Activated naive CD4-positive, alpha-beta T cell treated with anti-CD3 and anti-CD28 coated beads, Interleukin-2, amount 10 ng/mL, durations not matched to agents 7 days and 5 days (primary cell): Measurements from ENCODE around the gene ABCA3.
"Not testable (repeated sequence)": the region's sequence is repeated elsewhere in the genome, so short reads cannot be mapped to it uniquely, and the experiment has no call there.

Source experiments
- CTCF ChIA-PET: fragments of 350-600 bp; sonication (Branson Sonifier 250); formaldehyde crosslinking; loops from one replicate; lab custom pipeline; 2021; ENCODE audit warnings: antibody characterized with exemption; lab: Charles Lee
- DNase-seq: peaks from one replicate; pipeline ENCODE4 v3.0.0-alpha.2; 2020
- H3K27ac Mint-ChIP-seq: one replicate; pipeline ENCODE4 v1.8.0; 2021; ENCODE audit warnings: mild to moderate bottlenecking, moderate library complexity, mixed read lengths
- H3K27me3 Mint-ChIP-seq: one replicate; pipeline ENCODE4 v1.8.0; 2021; ENCODE audit warnings: mild to moderate bottlenecking, mixed read lengths
- H3K36me3 Mint-ChIP-seq: one replicate; pipeline ENCODE4 v1.8.0; 2021; ENCODE audit warnings: mixed read lengths
- H3K4me1 Mint-ChIP-seq: one replicate; pipeline ENCODE4 v1.8.0; 2021; ENCODE audit warnings: mixed read lengths
- H3K4me3 Mint-ChIP-seq: one replicate; pipeline ENCODE4 v1.8.0; 2021; ENCODE audit warnings: mild to moderate bottlenecking, moderate library complexity, mixed read lengths
- H3K9me3 Mint-ChIP-seq: one replicate; pipeline ENCODE4 v1.8.0; 2021; ENCODE audit warnings: mixed read lengths

Gene ABCA3

DNA sequence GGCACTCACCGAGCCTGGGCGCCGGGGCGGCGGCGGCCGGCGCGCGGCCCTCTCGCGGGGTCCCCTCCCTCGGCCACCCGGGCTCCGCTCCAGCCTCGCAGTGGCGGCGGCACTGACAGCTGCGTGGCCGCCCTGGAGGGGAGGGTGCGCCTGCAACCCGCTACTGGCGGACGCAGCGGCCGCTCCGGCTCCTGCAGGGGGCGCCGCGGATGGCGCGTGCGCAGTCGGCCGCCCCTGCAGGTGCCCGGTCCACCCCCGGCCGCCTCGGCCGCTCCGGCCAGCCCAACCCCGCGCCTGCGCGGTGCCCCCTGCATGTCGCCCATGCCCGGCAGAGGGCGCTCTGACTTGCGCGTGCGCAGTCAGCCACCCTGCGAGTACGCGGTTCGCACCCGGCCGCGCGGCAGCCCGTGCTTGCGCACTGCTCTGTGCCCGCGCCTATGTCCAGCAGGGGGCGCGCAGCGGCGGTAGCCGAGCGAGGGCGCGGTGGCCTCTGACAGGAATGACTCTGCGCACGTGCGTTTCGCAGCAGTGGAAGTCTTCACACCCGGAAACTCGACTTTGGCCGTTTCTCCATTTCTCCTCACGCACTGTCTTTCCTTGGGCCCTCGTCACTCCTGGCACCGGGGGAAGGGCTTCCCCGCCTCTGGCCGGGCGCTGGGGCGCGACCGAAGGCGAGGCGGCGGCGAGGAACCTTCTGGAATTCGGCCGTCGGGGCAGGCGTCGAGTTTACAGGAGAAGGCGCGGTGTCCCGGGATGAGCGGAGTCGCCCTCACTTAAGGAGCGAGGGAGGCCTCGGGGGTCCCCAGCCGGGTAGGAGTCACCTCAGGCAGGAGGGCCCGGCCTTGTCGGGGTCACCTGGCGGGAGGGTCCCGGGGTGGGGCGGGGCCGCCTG is at the start of gene ABCA3:
Gene ABCA3, minus strand, starts transcription at position 165 of the 892 bp plus-strand sequence. CDS start 14,262 bp downstream, outside the sequence.
- Mint-ChIP-seq H3K27me3 (peaks cover 53% of the 10 kb centered on the region), H3K4me1 (peaks cover 19% of the 10 kb centered on the region), H3K9me3 (no peaks in the 10 kb centered on the region), H3K27ac (peak within 1 kb of the TSS; percentile 71), H3K4me3 (peak within 1 kb of the TSS; percentile 82), H3K36me3 (peaks cover 3% of the 10 kb centered on the region)
- peak; percentile 94 for DNase-seq
- CTCF ChIA-PET, result interaction anchor here (0.7 to 1.3 kb wide), 4 partner anchors 10 to 147 kb away, joined by 3 to 4 read pairs (median 4); partner anchors contain the start of gene ECI1

DNA sequence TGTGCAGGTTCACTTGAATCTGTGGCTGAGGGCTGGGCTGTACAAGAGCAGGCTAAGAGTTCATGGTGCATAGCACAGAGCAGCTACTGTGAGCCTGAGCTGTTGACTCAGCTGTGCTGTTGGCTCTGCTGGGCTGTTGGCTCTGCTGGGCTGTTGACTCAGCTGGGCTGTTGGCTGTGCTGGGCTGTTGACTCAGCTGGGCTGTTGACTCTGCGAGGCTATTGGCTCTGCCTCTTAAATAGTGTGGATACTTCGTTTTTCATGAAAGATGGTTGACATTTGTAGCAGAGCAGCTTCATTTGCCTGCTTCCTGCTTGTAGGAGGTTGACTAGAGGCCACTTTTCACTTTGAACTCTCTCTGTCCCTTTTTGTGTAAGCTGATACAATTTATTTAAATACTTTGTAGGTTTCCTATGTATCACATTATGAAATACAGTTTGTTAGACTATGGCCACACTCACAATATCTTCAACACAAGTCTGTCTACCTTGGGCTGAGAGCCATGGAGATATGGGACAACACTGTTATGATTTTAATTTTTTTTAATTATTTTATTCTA is 48.4 kb upstream of the ABCA3 start:
- peaks cover 11% of the 10 kb centered on the region for H3K27me3 Mint-ChIP-seq

GRCh38 chr16:2388139-2388874 is 47.8 kb upstream of the ABCA3 start:
- Mint-ChIP-seq H3K27ac (no peak overlapping the region), H3K27me3 (peaks cover 9% of the 10 kb centered on the region), H3K9me3 (peaks cover 3% of the 10 kb centered on the region)

More for the DNA sequence above, 48.4 kb upstream of the ABCA3 start:
- Mint-ChIP-seq H3K27ac (no peak overlapping the region), H3K9me3 (peaks cover 3% of the 10 kb centered on the region), H3K36me3 (no peaks in the 10 kb centered on the region), H3K4me1 (peaks cover 4% of the 10 kb centered on the region), H3K4me3 (no peak overlapping the region)
- CTCF ChIA-PET, result interaction anchor here (0.8 kb wide), 1 partner anchor 99 kb away, joined by 3 read pairs; no protein-coding TSS in a partner anchor
- DNase-seq, result no peak

GRCh38 chr16:2386990-2387389 is 46.5 kb upstream of the ABCA3 start:
- Mint-ChIP-seq H3K4me3 (no peak overlapping the region), H3K27ac (no peak overlapping the region), H3K36me3 (no peaks in the 10 kb centered on the region), H3K4me1 (peaks cover 4% of the 10 kb centered on the region), H3K9me3 (peaks cover 3% of the 10 kb centered on the region), H3K27me3 (peaks cover 13% of the 10 kb centered on the region)
- DNase-seq, result no peak
- CTCF ChIA-PET, result no interaction called here

More at GRCh38 chr16:2388139-2388874, 47.8 kb upstream of the ABCA3 start:
- no peak for DNase-seq
- CTCF ChIA-PET, result no interaction called here
- H3K4me1 Mint-ChIP-seq, result peaks cover 4% of the 10 kb centered on the region
- no peak overlapping the region for H3K4me3 Mint-ChIP-seq
- no peaks in the 10 kb centered on the region for H3K36me3 Mint-ChIP-seq

DNA sequence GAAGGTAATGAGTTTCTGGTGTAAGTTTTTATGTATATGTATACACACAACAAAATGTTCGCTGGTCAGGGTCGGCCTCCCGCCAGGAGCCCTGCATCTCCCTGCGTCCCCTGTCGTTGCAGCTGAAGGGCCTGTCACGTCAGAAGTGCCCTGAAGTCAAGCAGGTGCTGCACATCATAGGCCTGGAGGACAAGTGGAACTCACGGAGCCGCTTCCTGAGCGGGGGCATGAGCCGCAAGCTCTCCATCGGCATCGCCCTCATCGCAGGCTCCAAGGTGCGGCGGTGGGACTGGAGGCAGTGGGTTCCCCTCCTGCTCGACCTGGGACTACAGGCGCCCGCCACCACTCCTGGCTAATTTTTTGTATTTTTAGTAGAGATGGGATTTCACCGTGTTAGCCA is 45.5 kb upstream of the ABCA3 start:
- CTCF ChIA-PET, H3K4me1 Mint-ChIP-seq, H3K9me3 Mint-ChIP-seq, DNase-seq, H3K4me3 Mint-ChIP-seq, H3K27ac Mint-ChIP-seq, H3K36me3 Mint-ChIP-seq: not testable (repeated sequence)
- H3K27me3 Mint-ChIP-seq, result peaks cover 15% of the 10 kb centered on the region

GRCh38 chr16:2385190-2385836 is 44.8 kb upstream of the ABCA3 start:
- no peak overlapping the region for H3K27ac Mint-ChIP-seq
- no peaks in the 10 kb centered on the region for H3K36me3 Mint-ChIP-seq
- H3K9me3 Mint-ChIP-seq, result peaks cover 3% of the 10 kb centered on the region
- no peak overlapping the region for H3K4me3 Mint-ChIP-seq
- peaks cover 4% of the 10 kb centered on the region for H3K4me1 Mint-ChIP-seq
- CTCF ChIA-PET, result no interaction called here
- DNase-seq, result no peak
- peaks cover 15% of the 10 kb centered on the region for H3K27me3 Mint-ChIP-seq

DNA sequence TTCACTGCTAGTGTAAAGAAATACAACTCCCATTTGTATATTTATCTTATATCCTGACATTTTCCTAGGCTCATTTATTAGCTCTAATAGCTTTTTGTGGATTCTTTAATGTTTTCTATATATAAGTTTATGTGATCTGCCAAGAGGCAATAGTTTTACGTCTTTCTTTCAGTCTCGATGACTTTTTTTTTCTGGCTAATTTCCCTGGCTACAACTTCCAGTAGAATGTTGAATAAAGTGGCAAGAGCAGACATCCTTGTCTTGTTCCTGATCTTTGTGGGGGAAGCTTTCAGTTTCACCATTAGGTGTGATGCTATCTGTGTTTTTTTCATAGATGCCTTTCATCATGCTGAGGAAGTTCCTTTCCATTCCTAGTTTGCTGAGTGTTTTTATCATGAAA is 43.9 kb upstream of the ABCA3 start:
- H3K4me3 Mint-ChIP-seq, result no peak overlapping the region
- peaks cover 3% of the 10 kb centered on the region for H3K9me3 Mint-ChIP-seq
- no peak overlapping the region for H3K27ac Mint-ChIP-seq
- no peaks in the 10 kb centered on the region for H3K36me3 Mint-ChIP-seq
- CTCF ChIA-PET, result no interaction called here
- peaks cover 4% of the 10 kb centered on the region for H3K4me1 Mint-ChIP-seq
- H3K27me3 Mint-ChIP-seq, result peaks cover 15% of the 10 kb centered on the region
- DNase-seq, result no peak

- Mint-ChIP-seq H3K4me3 (no peak overlapping the region), H3K36me3 (no peaks in the 10 kb centered on the region), H3K9me3 (peaks cover 2% of the 10 kb centered on the region), H3K4me1 (peaks cover 4% of the 10 kb centered on the region), H3K27ac (no peak overlapping the region), H3K27me3 (peaks cover 15% of the 10 kb centered on the region)
- CTCF ChIA-PET, result no interaction called here
- DNase-seq, result no peak
Observed at GRCh38 chr16:2383501-2383900, 43.0 kb upstream of the ABCA3 start.

DNA sequence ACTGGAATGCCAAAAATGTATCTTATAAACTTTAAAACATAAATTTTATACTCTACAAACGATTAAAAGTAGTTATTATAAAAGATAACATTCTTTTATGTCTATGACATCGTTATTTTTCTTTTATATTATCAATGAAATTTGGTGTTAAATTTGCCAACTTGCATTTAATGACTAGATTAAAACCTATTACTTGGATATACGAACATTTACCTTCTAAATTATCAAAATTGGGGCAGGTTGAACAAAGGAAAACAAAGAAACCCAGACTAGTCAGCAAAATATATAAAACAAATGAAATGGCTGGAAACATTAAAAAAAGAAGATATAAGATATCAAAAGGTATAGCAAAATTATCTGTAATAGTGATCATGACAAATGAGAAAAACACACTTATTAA is 34.1 kb upstream of the ABCA3 start:
- Mint-ChIP-seq H3K36me3 (no peaks in the 10 kb centered on the region), H3K4me1 (no peaks in the 10 kb centered on the region), H3K27me3 (peaks cover 29% of the 10 kb centered on the region), H3K9me3 (no peaks in the 10 kb centered on the region), H3K4me3 (no peak overlapping the region), H3K27ac (no peak overlapping the region)
- no peak for DNase-seq
- CTCF ChIA-PET, result no interaction called here

- Mint-ChIP-seq H3K9me3 (no peaks in the 10 kb centered on the region), H3K27ac (no peak overlapping the region), H3K4me1 (no peaks in the 10 kb centered on the region), H3K27me3 (peaks cover 39% of the 10 kb centered on the region), H3K36me3 (no peaks in the 10 kb centered on the region), H3K4me3 (no peak overlapping the region)
- no peak for DNase-seq
- CTCF ChIA-PET, result no interaction called here
Observed at GRCh38 chr16:2373176-2373575, 32.6 kb upstream of the ABCA3 start.

DNA sequence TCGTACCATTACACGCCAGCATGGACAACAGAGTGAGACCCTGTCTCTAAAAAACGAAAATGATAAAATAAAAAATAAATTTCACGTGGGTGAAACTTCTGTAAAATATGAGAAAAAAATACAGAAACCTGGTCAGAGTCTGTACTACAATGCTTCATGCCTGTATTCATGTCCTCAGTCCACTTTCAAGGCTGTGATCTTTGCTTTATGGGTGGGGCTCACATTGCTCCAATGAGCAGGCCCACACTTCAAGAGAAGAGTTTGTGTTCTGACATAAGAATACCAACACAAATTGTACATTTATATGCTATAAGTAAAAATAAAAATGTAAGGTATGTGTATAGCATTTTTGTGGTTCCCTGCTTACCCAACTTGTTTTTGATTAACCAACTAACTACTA is 32.2 kb upstream of the ABCA3 start:
- Mint-ChIP-seq H3K27me3 (peaks cover 38% of the 10 kb centered on the region), H3K36me3 (no peaks in the 10 kb centered on the region), H3K4me1 (no peaks in the 10 kb centered on the region), H3K27ac (no peak overlapping the region), H3K9me3 (no peaks in the 10 kb centered on the region), H3K4me3 (no peak overlapping the region)
- CTCF ChIA-PET, result no interaction called here
- DNase-seq, result no peak

GRCh38 chr16:2371421-2371820 is 30.9 kb upstream of the ABCA3 start:
- H3K4me1 Mint-ChIP-seq, result no peaks in the 10 kb centered on the region
- no peak for DNase-seq

DNA sequence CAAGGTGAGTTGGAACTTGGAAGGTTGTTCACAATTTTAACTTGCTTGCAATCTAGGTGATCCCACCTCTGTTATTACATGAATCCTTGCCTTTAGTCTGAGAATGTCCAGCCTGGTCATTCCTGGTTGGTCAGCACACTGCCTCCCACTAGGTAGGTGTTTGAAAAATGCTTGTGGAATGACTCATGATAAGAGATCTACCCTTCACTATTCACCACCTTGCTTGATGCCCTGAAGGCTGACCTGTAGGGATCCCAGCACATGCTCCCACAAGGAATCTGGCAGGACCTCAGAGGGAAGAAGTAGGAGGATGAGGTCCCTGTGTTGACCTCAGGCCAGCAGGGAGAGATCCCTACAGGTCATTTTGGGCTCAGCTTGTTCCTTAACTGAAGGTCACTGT is 30.2 kb upstream of the ABCA3 start:
- Mint-ChIP-seq H3K4me1 (no peaks in the 10 kb centered on the region), H3K27ac (no peak overlapping the region), H3K36me3 (no peaks in the 10 kb centered on the region), H3K27me3 (peaks cover 37% of the 10 kb centered on the region), H3K4me3 (no peak overlapping the region), H3K9me3 (no peaks in the 10 kb centered on the region)
- CTCF ChIA-PET, result no interaction called here
- DNase-seq, result no peak

More at GRCh38 chr16:2371421-2371820, 30.9 kb upstream of the ABCA3 start:
- no peaks in the 10 kb centered on the region for H3K9me3 Mint-ChIP-seq
- no peak overlapping the region for H3K4me3 Mint-ChIP-seq
- H3K36me3 Mint-ChIP-seq, result no peaks in the 10 kb centered on the region
- H3K27ac Mint-ChIP-seq, result no peak overlapping the region
- peaks cover 37% of the 10 kb centered on the region for H3K27me3 Mint-ChIP-seq
- CTCF ChIA-PET, result no interaction called here
